K562 (cell line): ENCODE results near the gene LRRTM4. TPM values are rescaled to one million over a fixed set of nuclear protein-coding genes. Genes with fewer than 3 reads are reported as not detected.

Experiments used
- ATAC-seq: fragments of 200-7000 bp; cut with Tn5 transposase; 3 replicates; pipeline ENCODE4 v1.9.1; 2020; ENCODE audit warnings: moderate library complexity
- BruUV-seq: library from RNA; stranded (reverse); fragments of 400-500 nt; replicated peaks from 2 replicates; lab custom pipeline; 2021; lab: Mats Ljungman, UMichigan
- CTCF ChIA-PET: fragments of 300-600 bp; formaldehyde crosslinking; extraction: SDS; loops from one replicate; lab custom pipeline; 2021; ENCODE audit warnings: low intra/inter-chr PET ratio; lab: Yijun Ruan, JAX
- POLR2A ChIA-PET: fragments of 300-600, 350-650 bp; sonication (Branson Sonifier 250); formaldehyde crosslinking; extraction: SDS; loops from one replicate; lab custom pipeline; 2021; ENCODE audit warnings: antibody characterized with exemption, inconsistent platforms; lab: Yijun Ruan, JAX
- DNase-seq, 4 experiments: peaks; one replicate each; pipeline versions ENCODE4 v3.0.0 to v3.0.0-alpha.2; 2011 to 2018; ENCODE audit warnings: low spot score in 3 of 4, mixed read lengths in 3 of 4; ENCODE audit errors: extremely low read depth in 1 of 4
- FAIRE-seq: peaks from 2 replicates; lab custom pipeline; 2011; peaks lifted over from hg19 to GRCh38; lab: Jason Lieb, UNC
- H2AFZ ChIP-seq: 2 replicates; pipeline ENCODE4 v1.6.0; 2011; ENCODE audit warnings: low read depth, low read length, control low read depth, inconsistent platforms
- H3K27ac ChIP-seq: fragments of 200-600 bp; 3 replicates; pipeline ENCODE4 v1.8.0; 2011; ENCODE audit warnings: low read depth, mild to moderate bottlenecking, control low read depth, inconsistent platforms, low read length, moderate library complexity, mixed read lengths; ENCODE audit errors: extremely low read depth
- H3K27me3 ChIP-seq, 2 experiments: fragments of 300-600 bp in 1 of 2; 2 replicates in 1 of 2; 3 replicates in 1 of 2; pipeline versions ENCODE4 v1.6.0 to v1.8.0; 2011; ENCODE audit warnings: inconsistent platforms in 2 of 2, low read length in 2 of 2, mild to moderate bottlenecking in 1 of 2, mixed read lengths in 1 of 2, moderate library complexity in 1 of 2; ENCODE audit not compliant: control insufficient read depth in 2 of 2, insufficient read depth in 2 of 2
- H3K36me3 ChIP-seq: fragments of 300-600 bp; 3 replicates; pipeline ENCODE4 v1.8.0; 2011; ENCODE audit warnings: mild to moderate bottlenecking, low read length, inconsistent platforms; ENCODE audit not compliant: control insufficient read depth, insufficient read depth
- H3K4me1 ChIP-seq, 2 experiments: fragments of 200-600 bp in 1 of 2; replicated peaks in 1 of 2; 2 replicates in 1 of 2; 3 replicates in 1 of 2; pipeline versions ENCODE4 v1.5.1 to v1.8.0; 2011; ENCODE audit warnings: inconsistent platforms in 2 of 2, low read length in 2 of 2, mild to moderate bottlenecking in 1 of 2, mixed read lengths in 1 of 2, moderate library complexity in 1 of 2; ENCODE audit not compliant: control insufficient read depth in 2 of 2, insufficient read depth in 2 of 2
- H3K4me2 ChIP-seq: 2 replicates; pipeline ENCODE4 v1.6.1; 2011; ENCODE audit warnings: low read length, control low read depth, inconsistent platforms, mixed read lengths; ENCODE audit not compliant: insufficient read depth
- H3K4me3 ChIP-seq: fragments of 200-600 bp; sonication (generic), shearing (Covaris generic); 2 replicates; pipeline ENCODE4 v1.5.1; 2016; ENCODE audit warnings: control low read depth, inconsistent platforms
- H3K79me2 ChIP-seq: fragments of 200-600 bp; 3 replicates; pipeline ENCODE4 v1.8.0; 2011; ENCODE audit warnings: low read length, inconsistent platforms; ENCODE audit not compliant: control insufficient read depth, insufficient read depth
- H3K9ac ChIP-seq, 2 experiments: 2 replicates each; pipeline versions ENCODE4 v1.6.0 to v1.6.1; 2011; ENCODE audit warnings: low read depth in 2 of 2, low read length in 2 of 2, control low read depth in 1 of 2, inconsistent platforms in 1 of 2, mild to moderate bottlenecking in 1 of 2, mixed read lengths in 1 of 2; ENCODE audit not compliant: insufficient read depth in 1 of 2
- H3K9me1 ChIP-seq: one replicate; pipeline ENCODE4 v1.6.0; 2011; ENCODE audit warnings: inconsistent platforms, mild to moderate bottlenecking, low read length, moderate library complexity; ENCODE audit not compliant: control insufficient read depth, insufficient read depth
- H3K9me3 ChIP-seq: replicated peaks from 2 replicates; pipeline ENCODE4 v1.5.1; 2011; ENCODE audit warnings: low read depth, low read length, inconsistent platforms; ENCODE audit not compliant: control insufficient read depth, insufficient read depth
- H4K20me1 ChIP-seq: replicated peaks from 2 replicates; pipeline ENCODE4 v1.6.1; 2011; ENCODE audit warnings: low read length, inconsistent platforms, mixed read lengths; ENCODE audit not compliant: control insufficient read depth, insufficient read depth
- ARHGAP35 ChIP-seq: fragments of 450-650 bp; IDR thresholded peaks from 2 replicates; pipeline ENCODE4 v1.6.1; 2018; ENCODE audit not compliant: partially characterized antibody
- CBFB ChIP-seq: sonication (generic); formaldehyde crosslinking; IDR thresholded peaks from 2 replicates; pipeline ENCODE4 v1.4.0; 2020; ENCODE audit warnings: mild to moderate bottlenecking, missing genetic modification reagents
- KLF16 ChIP-seq: IDR thresholded peaks from 2 replicates; pipeline ENCODE4 v1.6.1; 2016; ENCODE audit warnings: antibody characterized with exemption
- MBD1 ChIP-seq: fragments of 250-450 bp; sonication (Bioruptor Pico); IDR thresholded peaks from 2 replicates; pipeline ENCODE4 v1.8.0; 2022; ENCODE audit warnings: inconsistent platforms
- PHF8 ChIP-seq: fragments of 200-600 bp; sonication (generic); IDR thresholded peaks from 2 replicates; pipeline ENCODE4 v1.6.1; 2012; ENCODE audit warnings: mixed run types, mild to moderate bottlenecking, inconsistent platforms, low read length, moderate library complexity, borderline replicate concordance
- RB1 ChIP-seq: fragments of 450-650 bp; IDR thresholded peaks from 2 replicates; pipeline ENCODE4 v1.6.1; 2017; ENCODE audit warnings: low read depth, mild to moderate bottlenecking
- RNF219 ChIP-seq: fragments of 250-450 bp; sonication (Bioruptor Pico); IDR thresholded peaks from 2 replicates; pipeline ENCODE4 v1.5.0; 2022; ENCODE audit warnings: mild to moderate bottlenecking
- SPI1 ChIP-seq: IDR thresholded peaks from 2 replicates; pipeline ENCODE4 v1.6.1; 2011; ENCODE audit warnings: low read depth, low read length, control low read depth, borderline replicate concordance
- SRF ChIP-seq, 2 experiments: fragments of 250-450, 450-650 bp in 1 of 2; sonication (Bioruptor Pico) in 1 of 2; sonication (generic) in 1 of 2; formaldehyde crosslinking; IDR thresholded peaks; 2 replicates each; pipeline versions ENCODE4 v1.5.0 to v1.5.1; 2020 to 2022; ENCODE audit warnings: mild to moderate bottlenecking in 1 of 2, missing genetic modification reagents in 1 of 2
- SRSF7 ChIP-seq: fragments of 200-400 bp; formaldehyde crosslinking; optimal IDR thresholded peaks from 2 replicates; pipeline ENCODE3; 2017; ENCODE audit warnings: mild to moderate bottlenecking, low read depth, low read length
- ZNF239 ChIP-seq: fragments of 250-450 bp; sonication (Bioruptor Pico); IDR thresholded peaks from 2 replicates; pipeline ENCODE4 v1.4.0; 2020; ENCODE audit warnings: mild to moderate bottlenecking
- ZNF699 ChIP-seq: fragments of 250-450 bp; sonication (Bioruptor Pico); IDR thresholded peaks from 2 replicates; pipeline ENCODE4 v1.8.0; 2021; ENCODE audit warnings: mild to moderate bottlenecking, moderate library complexity; ENCODE audit not compliant: insufficient replicate concordance
- WGBS: fragments of 100-300 bp; shearing (Covaris generic); methylation state at CpG from one replicate; pipeline ENCODE4 v1.1.6; 2016; ENCODE audit warnings: low coverage, mixed read lengths; ENCODE audit not compliant: insufficient coverage; ENCODE audit errors: missing lambda C conversion rate; 5-methylcytosine and 5-hydroxymethylcytosine counted together
- in situ Hi-C: fragments of 300-500 bp; cut with MboI; formaldehyde crosslinking; loops from 4 replicates; pipeline ENCODE4 v1.15.0; 2018; ENCODE audit warnings: inconsistent platforms, mixed read lengths
- intact Hi-C: fragments of 100-400 bp; cut with micrococcal nuclease; formaldehyde crosslinking; loops from 2 replicates; pipeline ENCODE4 v1.14.2; 2022
- polyA plus RNA-seq, 8 experiments: library from polyadenylated mRNA; depleted of rRNA in 4 of 8; stranded (reverse) in 5 of 8; unstranded in 3 of 8; fragments of >200 nt; fragmentation: Nextera tagmentation in 2 of 8; fragmentation: Illumina TruSeq in 1 of 8; extraction: Ambion mirVana in 2 of 8; extraction: Trizol in 1 of 8; gene quantifications; 2 replicates each; pipeline versions ENCODE4 v1.2.1 to v1.2.3, GENCODE V29; 2011 to 2014; ENCODE audit warnings: inconsistent platforms in 1 of 8, missing spikeins in 1 of 8
- total RNA-seq, 7 experiments: library from RNA; depleted of rRNA in 6 of 7; stranded (reverse); fragments of >200 nt in 6 of 7; fragmentation: Illumina TruSeq in 2 of 7; extraction: Trizol in 2 of 7; gene quantifications; 2 replicates each; pipeline versions ENCODE4 v1.2.1 to v1.2.3, GENCODE V29; 2011 to 2021; ENCODE audit warnings: low replicate concordance in 1 of 7

LRRTM4 gene
- total and polyA plus RNA-seq, 9 of the 15 experiments (the other 6 are each of a cell fraction or from before 2014, with no cell fraction given), result 0.04 TPM; not detected in 6

- H3K4me2 ChIP-seq, result no peak overlapping the region
- no peak for DNase-seq
- H3K9me1 ChIP-seq, result no peaks in the 10 kb centered on the region
- intact Hi-C loops (no loop called here), in situ Hi-C loops (no loop called here)
- WGBS, result 0% methylated on average over 2 of the region's 2 CpGs
- CTCF ChIA-PET, result no interaction called here
- H3K79me2 ChIP-seq, result no peaks in the 10 kb centered on the region
- H3K4me1 ChIP-seq, result no peaks in the 10 kb centered on the region
- no TSS peak for BruUV-seq
- TF ChIP-seq ZNF239 (CRISPR knock-in tag), result no peak
- no peak for TF ChIP-seq RNF219 (CRISPR knock-in tag)
- no peak for TF ChIP-seq CBFB (CRISPR knock-in tag)
- no peak for TF ChIP-seq KLF16
- TF ChIP-seq SRF (CRISPR knock-in tag; IDR thresholded peaks at IDR 0.05), result no peak
- no peak for TF ChIP-seq SPI1
- no peak for TF ChIP-seq PHF8
- TF ChIP-seq ZNF699 (CRISPR knock-in tag), result no peak
- no peak for TF ChIP-seq RB1
- TF ChIP-seq ARHGAP35, result no peak
- TF ChIP-seq SRSF7, result no peak
- TF ChIP-seq MBD1 (CRISPR knock-in tag), result no peak
- no peak overlapping the region for H3K27ac ChIP-seq
- FAIRE-seq, result no peak
- no peaks in the 10 kb centered on the region for H3K9me3 ChIP-seq
- POLR2A ChIA-PET, result no interaction called here
- no peaks in the 10 kb centered on the region for H4K20me1 ChIP-seq
- no peak overlapping the region for H3K4me3 ChIP-seq
- no peak for ATAC-seq
- H3K36me3 ChIP-seq, result no peaks in the 10 kb centered on the region
- H3K9ac ChIP-seq, result no peak overlapping the region
- no peaks in the 10 kb centered on the region for H3K27me3 ChIP-seq
- no peak overlapping the region for H2AFZ ChIP-seq
These were observed 49.4 kb upstream of the LRRTM4 start for GRCh38 chr2:77571545-77571944.
